Upper lobe of left lung (tissue), 4 donors: Measurements from ENCODE around the gene COL7A1.

Experiments
- CTCF ChIP-seq, 6 experiments: fragments of 450-650 bp in 4 of 6; fragments of 200-600 bp in 2 of 6; sonication (generic) in 2 of 6; IDR thresholded peaks; one replicate each; pipeline ENCODE4 v1.5.1; 2016 to 2019; ENCODE audit warnings: antibody characterized with exemption in 6 of 6
- POLR2A ChIP-seq, 4 donors: fragments of 450-650 bp; IDR thresholded peaks; one replicate each; pipeline ENCODE4 v1.5.1; 2016 to 2017; ENCODE audit warnings: antibody characterized with exemption in 4 of 4, mild to moderate bottlenecking in 2 of 4
- POLR2AphosphoS5 ChIP-seq, 2 donors: sonication (generic); formaldehyde crosslinking; IDR thresholded peaks; one replicate each; pipeline ENCODE4 v1.5.1; 2017; ENCODE audit warnings: antibody characterized with exemption in 2 of 2

- TF ChIP-seq CTCF (IDR thresholded peaks at IDR 0.05) (no peak), POLR2A (IDR thresholded peaks at IDR 0.05) (no peak), POLR2AphosphoS5 (IDR thresholded peaks at IDR 0.05) (no peak)
These were observed at the start of gene COL7A1 for GRCh38 chr3:48595075-48595525.
